HepG2 (cell line): Measurements from ENCODE around the gene ATPAF2. TPM values are rescaled to one million over a fixed set of nuclear protein-coding genes. Genes with fewer than 3 reads are reported as not detected.

Experiments
- AGO1 ChIP-seq: fragments of 200-400 bp; formaldehyde crosslinking; IDR thresholded peaks from 2 replicates; pipeline ENCODE4 v1.6.1; 2017; ENCODE audit warnings: mild to moderate bottlenecking, low read depth, low read length, moderate library complexity; ENCODE audit not compliant: poor library complexity, severe bottlenecking
- ARID4A ChIP-seq: sonication (generic); formaldehyde crosslinking; IDR thresholded peaks from 2 replicates; pipeline ENCODE4 v1.5.0; 2020; ENCODE audit warnings: mild to moderate bottlenecking, missing genetic modification reagents, borderline replicate concordance
- ATM ChIP-seq: fragments of 450-650 bp; IDR thresholded peaks from 2 replicates; pipeline ENCODE4 v1.7.1; 2017; ENCODE audit warnings: mild to moderate bottlenecking, borderline replicate concordance
- EP300 ChIP-seq, 3 experiments: sonication (generic) in 1 of 3; formaldehyde crosslinking in 1 of 3; IDR thresholded peaks; 2 replicates each; pipeline versions ENCODE4 v1.5.1 to v1.6.1; 2011 to 2020; ENCODE audit warnings: low read depth in 2 of 3, low read length in 2 of 3, borderline replicate concordance in 1 of 3, improper control_type of control experiment in 1 of 3, mild to moderate bottlenecking in 1 of 3, missing genetic modification reagents in 1 of 3, moderate library complexity in 1 of 3
- MTA3 ChIP-seq: sonication (generic); formaldehyde crosslinking; IDR thresholded peaks from 2 replicates; pipeline ENCODE4 v1.4.0; 2020; ENCODE audit warnings: missing genetic modification reagents
- SMC3 ChIP-seq: IDR thresholded peaks from 2 replicates; pipeline ENCODE4 v1.6.1; 2011; ENCODE audit warnings: low read length, improper control_type of control experiment
- TARDBP ChIP-seq: sonication (generic); formaldehyde crosslinking; IDR thresholded peaks from 2 replicates; pipeline ENCODE4 v1.8.0; 2022; ENCODE audit warnings: mild to moderate bottlenecking, missing genetic modification reagents
- TFAP4 ChIP-seq: sonication (generic); IDR thresholded peaks from 2 replicates; pipeline ENCODE4 v1.6.1; 2016; ENCODE audit warnings: low read depth, borderline replicate concordance
- ZNF160 ChIP-seq: sonication (generic); formaldehyde crosslinking; IDR thresholded peaks from 2 replicates; pipeline ENCODE4 v1.8.0; 2022; ENCODE audit warnings: mild to moderate bottlenecking, inconsistent platforms, missing genetic modification reagents
- ZNF230 ChIP-seq: sonication (generic); formaldehyde crosslinking; IDR thresholded peaks from 2 replicates; pipeline ENCODE4 v1.4.0; 2020; ENCODE audit warnings: mild to moderate bottlenecking, missing genetic modification reagents
- ZNF280D ChIP-seq: sonication (generic); formaldehyde crosslinking; IDR thresholded peaks from 2 replicates; pipeline ENCODE4 v1.5.1; 2020; ENCODE audit warnings: mild to moderate bottlenecking, missing genetic modification reagents
- ZNF354B ChIP-seq: sonication (generic); formaldehyde crosslinking; IDR thresholded peaks from 2 replicates; pipeline ENCODE4 v1.8.0; 2022; ENCODE audit warnings: mild to moderate bottlenecking, missing genetic modification reagents
- ZNF468 ChIP-seq: sonication (generic); formaldehyde crosslinking; IDR thresholded peaks from 2 replicates; pipeline ENCODE4 v1.8.0; 2022; ENCODE audit warnings: mild to moderate bottlenecking, moderate library complexity, missing genetic modification reagents
- ZNF564 ChIP-seq: sonication (generic); formaldehyde crosslinking; IDR thresholded peaks from 2 replicates; pipeline ENCODE4 v1.8.1; 2023; ENCODE audit warnings: mild to moderate bottlenecking, missing genetic modification reagents
- ZNF616 ChIP-seq: sonication (generic); formaldehyde crosslinking; IDR thresholded peaks from 2 replicates; pipeline ENCODE4 v1.5.0; 2020; ENCODE audit warnings: low read depth, mild to moderate bottlenecking, missing genetic modification reagents
- ZNF816 ChIP-seq: sonication (generic); formaldehyde crosslinking; IDR thresholded peaks from 2 replicates; pipeline ENCODE4 v1.8.0; 2022; ENCODE audit warnings: missing genetic modification reagents, mild to moderate bottlenecking, borderline replicate concordance
- polyA plus RNA-seq, 8 experiments: library from polyadenylated mRNA; depleted of rRNA in 3 of 8; stranded (reverse) in 7 of 8; unstranded in 1 of 8; fragments of >200 nt; fragmentation: Illumina TruSeq in 4 of 8; extraction: Trizol in 4 of 8; gene quantifications; 2 replicates each; pipeline versions ENCODE4 v1.2.1 to v1.2.3, GENCODE V29; 2011 to 2016; ENCODE audit warnings: low read depth in 4 of 8, missing spikeins in 1 of 8, mixed read lengths in 1 of 8; ENCODE audit not compliant: insufficient read depth in 1 of 8
- total RNA-seq, 5 experiments: library from RNA; depleted of rRNA; stranded (reverse); fragments of >200 nt; fragmentation: Illumina TruSeq; extraction: Trizol; gene quantifications; 2 replicates each; pipeline ENCODE4 v1.2.3, GENCODE V29; 2016; ENCODE audit warnings: low read depth in 1 of 5

ATPAF2 gene
- total and polyA plus RNA-seq, 2 of the 13 experiments (the other 11 are each of a cell fraction or from before 2014, with no cell fraction given): 15.0 to 16.5 TPM

DNA sequence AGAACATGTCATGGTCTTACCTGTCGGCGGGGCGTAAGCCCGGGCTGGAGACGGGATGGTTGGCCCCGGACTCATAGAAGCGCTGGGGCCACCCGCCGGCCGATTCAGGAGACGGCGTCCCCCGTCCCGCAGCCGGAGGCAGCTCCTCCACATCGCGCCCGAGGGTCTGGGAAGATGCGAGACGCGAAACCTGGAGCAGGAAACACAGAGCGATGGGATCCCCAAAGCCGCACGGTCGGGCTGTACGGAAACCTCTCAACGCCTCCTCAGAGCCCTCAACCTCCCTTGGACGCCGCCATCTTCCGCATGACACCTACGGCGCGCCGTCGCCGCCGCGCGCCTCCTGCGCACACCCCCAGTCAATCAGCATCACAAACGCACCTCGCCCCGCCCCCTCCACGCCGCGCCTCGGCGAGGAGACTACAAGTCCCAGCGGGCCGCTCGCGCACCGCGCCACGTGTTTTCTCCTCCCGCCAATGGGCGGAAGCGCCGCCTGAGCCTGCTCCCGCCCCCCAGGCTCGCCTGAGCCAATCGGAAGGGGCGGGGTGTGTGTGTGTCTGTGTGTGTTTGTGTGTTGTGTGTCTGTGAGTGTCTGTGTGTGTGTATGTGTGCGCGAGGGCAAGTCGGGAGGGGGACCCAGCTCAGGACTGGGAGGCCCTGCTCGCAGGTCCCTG is at the start of gene ATPAF2, which contains the start of gene GID4 (continued):
- TF ChIP-seq ZNF280D (CRISPR knock-in tag) (peak; percentile 15; the same call in 1 of the 2 replicates), ATM (no peak), ZNF468 (CRISPR knock-in tag) (no peak), TARDBP (peak; percentile 80; the same call in 1 of the 2 replicates), AGO1 (peak; percentile 49), ARID4A (peak; percentile 95), EP300 (IDR thresholded peaks at IDR 0.05; ENCODE audit: low read depth in 2 of 2, low read length in 2 of 2) (0 out of 4 replicates have a peak, but pooled peaks of 1 of the 2 experiments have one; percentile 32), EP300 (CRISPR knock-in tag; IDR thresholded peaks at IDR 0.05; ENCODE audit: borderline replicate concordance) (no peak), ZNF816 (peak; percentile 6; the same call in 1 of the 2 replicates), ZNF616 (CRISPR knock-in tag) (peak; percentile 16; the same call in 1 of the 2 replicates), MTA3 (CRISPR knock-in tag) (no peak), TFAP4 (peak; percentile 45; the same call in 1 of the 2 replicates), ZNF230 (CRISPR knock-in tag) (peak; percentile 80), ZNF160 (CRISPR knock-in tag) (0 out of 2 replicates have a peak, but pooled peaks have one; percentile 37), ZNF564 (CRISPR knock-in tag) (no peak), SMC3 (no peak), ZNF354B (CRISPR knock-in tag) (no peak)
